ENCODE results near the gene TRMO.

Gene TRMO

DNA sequence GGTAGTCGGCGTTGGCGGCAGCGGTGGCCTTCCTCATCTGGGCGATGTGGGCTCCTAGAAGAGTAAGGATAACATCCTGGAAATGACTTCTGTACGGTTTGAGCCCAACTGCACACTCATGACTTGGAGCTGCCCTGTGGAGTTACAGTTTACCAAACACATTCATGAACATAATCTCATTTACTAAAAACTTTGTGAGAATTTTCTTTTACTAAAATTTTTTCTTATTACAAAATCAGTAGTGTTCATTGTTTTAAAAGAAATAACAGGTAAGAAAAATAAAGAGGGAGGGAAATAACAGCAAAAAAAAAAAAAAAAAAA is 63.9 kb downstream of the TRMO start:
- TF ChIP-seq, protein P1, sequence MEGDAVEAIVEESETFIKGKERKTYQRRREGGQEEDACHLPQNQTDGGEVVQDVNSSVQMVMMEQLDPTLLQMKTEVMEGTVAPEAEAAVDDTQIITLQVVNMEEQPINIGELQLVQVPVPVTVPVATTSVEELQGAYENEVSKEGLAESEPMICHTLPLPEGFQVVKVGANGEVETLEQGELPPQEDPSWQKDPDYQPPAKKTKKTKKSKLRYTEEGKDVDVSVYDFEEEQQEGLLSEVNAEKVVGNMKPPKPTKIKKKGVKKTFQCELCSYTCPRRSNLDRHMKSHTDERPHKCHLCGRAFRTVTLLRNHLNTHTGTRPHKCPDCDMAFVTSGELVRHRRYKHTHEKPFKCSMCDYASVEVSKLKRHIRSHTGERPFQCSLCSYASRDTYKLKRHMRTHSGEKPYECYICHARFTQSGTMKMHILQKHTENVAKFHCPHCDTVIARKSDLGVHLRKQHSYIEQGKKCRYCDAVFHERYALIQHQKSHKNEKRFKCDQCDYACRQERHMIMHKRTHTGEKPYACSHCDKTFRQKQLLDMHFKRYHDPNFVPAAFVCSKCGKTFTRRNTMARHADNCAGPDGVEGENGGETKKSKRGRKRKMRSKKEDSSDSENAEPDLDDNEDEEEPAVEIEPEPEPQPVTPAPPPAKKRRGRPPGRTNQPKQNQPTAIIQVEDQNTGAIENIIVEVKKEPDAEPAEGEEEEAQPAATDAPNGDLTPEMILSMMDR (IDR thresholded peaks at IDR 0.05; ENCODE audit: insufficient read depth, low read length, poor library complexity, severe bottlenecking), result no peak
- H3K27me3 ChIP-seq (replicated peaks; ENCODE audit: control insufficient read depth, insufficient read depth, low read length), result peaks cover 2% of the 10 kb centered on the region
- no peaks in the 10 kb centered on the region for H3K36me3 ChIP-seq (ENCODE audit: control insufficient read depth, insufficient read depth, low read length)
- no peak for DNase-seq (ENCODE audit: extremely low read depth, insufficient read length)
- no peak overlapping the region for H3K4me3 ChIP-seq (replicated peaks; ENCODE audit: low read depth, low read length)

GRCh38 chr9:97857606-97858392 is 64.5 kb downstream of the TRMO start:
- no peak overlapping the region for H3K4me3 ChIP-seq (replicated peaks; ENCODE audit: low read depth, low read length)
- H3K27me3 ChIP-seq (replicated peaks; ENCODE audit: control insufficient read depth, insufficient read depth, low read length), result peaks cover 2% of the 10 kb centered on the region
- H3K36me3 ChIP-seq (ENCODE audit: control insufficient read depth, insufficient read depth, low read length), result no peaks in the 10 kb centered on the region
- TF ChIP-seq, protein P1 (IDR thresholded peaks at IDR 0.05; ENCODE audit: insufficient read depth, low read length, poor library complexity, severe bottlenecking), result no peak
- no peak for DNase-seq (ENCODE audit: extremely low read depth, insufficient read length)

GRCh38 chr9:97856857-97857605 is 65.3 kb downstream of the TRMO start:
- H3K36me3 ChIP-seq (ENCODE audit: control insufficient read depth, insufficient read depth, low read length), result no peaks in the 10 kb centered on the region
- TF ChIP-seq, protein P1 (IDR thresholded peaks at IDR 0.05; ENCODE audit: insufficient read depth, low read length, poor library complexity, severe bottlenecking), result no peak
- DNase-seq (ENCODE audit: extremely low read depth, insufficient read length), result no peak
- no peak overlapping the region for H3K4me3 ChIP-seq (replicated peaks; ENCODE audit: low read depth, low read length)
- H3K27me3 ChIP-seq (replicated peaks; ENCODE audit: control insufficient read depth, insufficient read depth, low read length), result peaks cover 2% of the 10 kb centered on the region

DNA sequence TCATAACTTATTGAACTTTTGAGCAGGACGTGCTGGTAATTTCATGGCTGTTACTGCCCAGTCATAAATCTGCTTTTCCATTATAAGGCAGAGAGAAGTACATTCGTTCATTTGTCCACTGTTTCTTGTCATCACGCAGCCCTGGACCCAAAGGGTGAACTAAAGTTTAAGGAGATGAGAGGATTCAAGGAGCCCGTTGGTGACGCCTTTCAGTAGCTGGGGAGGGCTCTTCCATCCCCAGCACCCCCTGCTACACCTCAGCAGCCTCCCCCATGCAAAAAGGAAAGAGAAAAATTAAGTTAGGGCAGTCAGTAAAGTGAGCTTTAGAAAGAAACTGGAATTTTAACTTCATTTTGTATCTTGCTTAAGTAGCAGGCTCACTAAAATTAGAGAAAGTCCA is 66.4 kb downstream of the TRMO start:
- Histone ChIP-seq H3K27me3 (replicated peaks; ENCODE audit: control insufficient read depth, insufficient read depth, low read length) (peaks cover 4% of the 10 kb centered on the region), H3K36me3 (ENCODE audit: control insufficient read depth, insufficient read depth, low read length) (no peaks in the 10 kb centered on the region), H3K4me3 (replicated peaks; ENCODE audit: low read depth, low read length) (no peak overlapping the region)
- DNase-seq (ENCODE audit: extremely low read depth, insufficient read length), result no peak
- TF ChIP-seq, protein P1 (IDR thresholded peaks at IDR 0.05; ENCODE audit: insufficient read depth, low read length, poor library complexity, severe bottlenecking), result no peak

DNA sequence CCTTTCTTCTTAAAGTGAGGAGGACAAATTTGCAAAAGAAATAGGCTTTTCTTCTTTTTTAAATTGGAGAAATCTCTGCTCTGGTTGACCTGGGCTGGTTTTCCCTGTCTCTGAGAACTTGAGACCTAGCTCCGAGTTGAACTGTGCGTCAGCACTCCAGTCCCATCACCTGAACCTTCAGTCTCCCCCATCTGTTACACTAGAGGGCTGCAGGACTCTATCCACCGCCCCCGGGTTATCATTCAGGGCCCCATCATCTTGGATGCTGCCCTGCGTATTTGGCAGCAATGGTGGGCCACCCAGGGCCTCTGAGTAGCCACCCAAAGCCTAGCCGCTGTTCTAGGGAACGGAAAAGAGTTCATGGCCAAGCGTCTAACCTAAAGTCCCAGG is 66.8 kb downstream of the TRMO start:
- Histone ChIP-seq H3K36me3 (ENCODE audit: control insufficient read depth, insufficient read depth, low read length) (no peaks in the 10 kb centered on the region), H3K27me3 (replicated peaks; ENCODE audit: control insufficient read depth, insufficient read depth, low read length) (peaks cover 4% of the 10 kb centered on the region), H3K4me3 (replicated peaks; ENCODE audit: low read depth, low read length) (no peak overlapping the region)
- TF ChIP-seq, protein P1 (IDR thresholded peaks at IDR 0.05; ENCODE audit: insufficient read depth, low read length, poor library complexity, severe bottlenecking), result no peak
- no peak for DNase-seq (ENCODE audit: extremely low read depth, insufficient read length)

All from GM06990 (cell line).